Karpas-422 (cell line): ENCODE results near the gene IFT27. TPM values are rescaled to one million over a fixed set of nuclear protein-coding genes. Genes with fewer than 3 reads are reported as not detected.
A peak's percentile ranks its signal among the peaks of the same experiment; 100 is the strongest.

Experiments
- DNase-seq: peaks from one replicate; pipeline ENCODE4 v3.0.0-alpha.2; 2015
- H2AFZ ChIP-seq: fragments of 200-600 bp; sonication (generic); 2 replicates; pipeline ENCODE4 v1.6.1; 2014; ENCODE audit warnings: antibody characterized with exemption, low read length, mixed read lengths
- H3K27ac ChIP-seq: fragments of 200-600 bp; sonication (generic); 2 replicates; pipeline ENCODE4 v1.5.1; 2014; ENCODE audit warnings: mild to moderate bottlenecking, low read length, moderate library complexity
- H3K27me3 ChIP-seq: fragments of 200-600 bp; sonication (generic); 2 replicates; pipeline ENCODE4 v1.6.1; 2014; ENCODE audit warnings: low read length, mixed read lengths
- H3K36me3 ChIP-seq: fragments of 200-600 bp; sonication (generic); 2 replicates; pipeline ENCODE4 v1.6.1; 2014; ENCODE audit warnings: low read length, mixed read lengths; ENCODE audit not compliant: insufficient read depth
- H3K4me1 ChIP-seq: fragments of 200-600 bp; sonication (generic); 2 replicates; pipeline ENCODE4 v1.6.1; 2014; ENCODE audit warnings: mild to moderate bottlenecking, low read length, mixed read lengths
- H3K4me2 ChIP-seq: fragments of 200-600 bp; sonication (generic); 2 replicates; pipeline ENCODE4 v1.6.1; 2014; ENCODE audit warnings: low read length, low read depth, mild to moderate bottlenecking; ENCODE audit not compliant: poor library complexity, severe bottlenecking
- H3K4me3 ChIP-seq: fragments of 200-600 bp; sonication (generic); 2 replicates; pipeline ENCODE4 v1.5.1; 2014; ENCODE audit warnings: mild to moderate bottlenecking, antibody characterized with exemption, low read length, mixed read lengths
- H3K79me2 ChIP-seq: fragments of 200-600 bp; sonication (generic); 2 replicates; pipeline ENCODE4 v1.6.1; 2014; ENCODE audit warnings: mild to moderate bottlenecking, low read length, mixed read lengths
- H3K9ac ChIP-seq: fragments of 200-600 bp; sonication (generic); 2 replicates; pipeline ENCODE4 v1.6.0; 2014; ENCODE audit warnings: low read length
- H3K9me2 ChIP-seq: fragments of 200-600 bp; sonication (generic), shearing (Covaris generic); replicated peaks from 2 replicates; pipeline ENCODE4 v1.6.0; 2014; ENCODE audit warnings: mild to moderate bottlenecking, low read length, moderate library complexity; ENCODE audit not compliant: insufficient read depth
- H3K9me3 ChIP-seq: fragments of 300-700, 200-600 bp; sonication (generic); 2 replicates; pipeline ENCODE4 v1.6.1; 2014; ENCODE audit warnings: low read length, mixed read lengths
- H4K20me1 ChIP-seq: fragments of 200-600 bp; sonication (generic); 2 replicates; pipeline ENCODE4 v1.6.1; 2014; ENCODE audit warnings: mild to moderate bottlenecking, antibody characterized with exemption, low read length, low read depth; ENCODE audit not compliant: insufficient read depth
- total RNA-seq: library from RNA; depleted of rRNA; stranded (reverse); fragments of >200 nt; shearing (Covaris generic); gene quantifications from 2 replicates; pipeline ENCODE4 v1.2.3, GENCODE V29; 2014; ENCODE audit warnings: low replicate concordance

IFT27 gene
- total RNA-seq, 1 experiment from 2014 or later, result 10.9 TPM

GRCh38 chr22:36765131-36765942 lies 10.6 kb downstream of the IFT27 start:
- no peaks in the 10 kb centered on the region for H3K79me2 ChIP-seq
- H4K20me1 ChIP-seq, result no peaks in the 10 kb centered on the region

GRCh38 chr22:36764641-36765040 lies 11.3 kb downstream of the IFT27 start:
- Histone ChIP-seq H3K9ac (no peak overlapping the region), H3K4me1 (no peaks in the 10 kb centered on the region), H3K27ac (no peak overlapping the region), H3K36me3 (no peaks in the 10 kb centered on the region), H3K79me2 (no peaks in the 10 kb centered on the region), H3K4me3 (no peak overlapping the region), H3K27me3 (no peaks in the 10 kb centered on the region), H3K9me3 (no peaks in the 10 kb centered on the region), H4K20me1 (no peaks in the 10 kb centered on the region), H2AFZ (no peak overlapping the region), H3K4me2 (no peak overlapping the region), H3K9me2 (no peaks in the 10 kb centered on the region)
- no peak for DNase-seq

More at GRCh38 chr22:36765131-36765942, 10.6 kb downstream of the IFT27 start:
- Histone ChIP-seq H3K36me3 (no peaks in the 10 kb centered on the region), H3K9ac (no peak overlapping the region), H2AFZ (no peak overlapping the region), H3K9me2 (no peaks in the 10 kb centered on the region), H3K27ac (no peak overlapping the region), H3K27me3 (no peaks in the 10 kb centered on the region), H3K4me3 (no peak overlapping the region), H3K9me3 (no peaks in the 10 kb centered on the region), H3K4me2 (no peak overlapping the region), H3K4me1 (no peaks in the 10 kb centered on the region)
- DNase-seq, result peak; percentile 25

GRCh38 chr22:36764060-36764459 lies 11.9 kb downstream of the IFT27 start:
- H3K9me3 ChIP-seq, result no peaks in the 10 kb centered on the region
- H3K9ac ChIP-seq, result no peak overlapping the region
- no peaks in the 10 kb centered on the region for H3K36me3 ChIP-seq
- H3K4me2 ChIP-seq, result no peak overlapping the region
- H3K79me2 ChIP-seq, result no peaks in the 10 kb centered on the region
- H2AFZ ChIP-seq, result no peak overlapping the region
- H3K4me1 ChIP-seq, result no peaks in the 10 kb centered on the region
- H3K27ac ChIP-seq, result no peak overlapping the region
- no peaks in the 10 kb centered on the region for H3K27me3 ChIP-seq
- no peak for DNase-seq
- H3K4me3 ChIP-seq, result no peak overlapping the region
- no peaks in the 10 kb centered on the region for H3K9me2 ChIP-seq
- no peaks in the 10 kb centered on the region for H4K20me1 ChIP-seq

- H3K36me3 ChIP-seq, result no peaks in the 10 kb centered on the region
- H4K20me1 ChIP-seq, result no peaks in the 10 kb centered on the region
- no peak overlapping the region for H3K4me2 ChIP-seq
- H3K9me3 ChIP-seq, result no peaks in the 10 kb centered on the region
- no peak overlapping the region for H3K4me3 ChIP-seq
- no peaks in the 10 kb centered on the region for H3K9me2 ChIP-seq
- H3K9ac ChIP-seq, result no peak overlapping the region
- H3K4me1 ChIP-seq, result no peaks in the 10 kb centered on the region
- H3K27me3 ChIP-seq, result no peaks in the 10 kb centered on the region
- no peaks in the 10 kb centered on the region for H3K79me2 ChIP-seq
- DNase-seq, result no peak
- H3K27ac ChIP-seq, result no peak overlapping the region
- H2AFZ ChIP-seq, result no peak overlapping the region
These were observed 12.3 kb downstream of the IFT27 start for GRCh38 chr22:36763576-36763975.

GRCh38 chr22:36762687-36763260 lies 13.1 kb downstream of the IFT27 start:
- H3K9me3 ChIP-seq, result no peaks in the 10 kb centered on the region
- no peak overlapping the region for H3K9ac ChIP-seq
- no peaks in the 10 kb centered on the region for H3K4me1 ChIP-seq
- no peaks in the 10 kb centered on the region for H3K9me2 ChIP-seq
- H3K27ac ChIP-seq, result no peak overlapping the region
- H3K36me3 ChIP-seq, result no peaks in the 10 kb centered on the region
- DNase-seq, result peak; percentile 27
- no peak overlapping the region for H2AFZ ChIP-seq
- H3K4me2 ChIP-seq, result no peak overlapping the region
- no peaks in the 10 kb centered on the region for H3K79me2 ChIP-seq
- no peak overlapping the region for H3K4me3 ChIP-seq
- no peaks in the 10 kb centered on the region for H3K27me3 ChIP-seq
- H4K20me1 ChIP-seq, result no peaks in the 10 kb centered on the region

- DNase-seq, result peak; percentile 33
- H3K4me2 ChIP-seq, result no peak overlapping the region
- no peaks in the 10 kb centered on the region for H3K27me3 ChIP-seq
- no peak overlapping the region for H3K9ac ChIP-seq
- no peaks in the 10 kb centered on the region for H3K4me1 ChIP-seq
- no peak overlapping the region for H3K4me3 ChIP-seq
- H3K79me2 ChIP-seq, result no peaks in the 10 kb centered on the region
- no peaks in the 10 kb centered on the region for H4K20me1 ChIP-seq
- H3K27ac ChIP-seq, result no peak overlapping the region
- no peaks in the 10 kb centered on the region for H3K36me3 ChIP-seq
- H2AFZ ChIP-seq, result no peak overlapping the region
- H3K9me3 ChIP-seq, result no peaks in the 10 kb centered on the region
- no peaks in the 10 kb centered on the region for H3K9me2 ChIP-seq
These were observed 14.2 kb downstream of the IFT27 start for GRCh38 chr22:36761553-36762240.

- H3K27ac ChIP-seq, result no peak overlapping the region
- H4K20me1 ChIP-seq, result no peaks in the 10 kb centered on the region
- H3K4me2 ChIP-seq, result no peak overlapping the region
- no peaks in the 10 kb centered on the region for H3K79me2 ChIP-seq
- no peak overlapping the region for H2AFZ ChIP-seq
- DNase-seq, result no peak
- H3K4me1 ChIP-seq, result no peaks in the 10 kb centered on the region
- H3K4me3 ChIP-seq, result no peak overlapping the region
- H3K27me3 ChIP-seq, result no peaks in the 10 kb centered on the region
- H3K9ac ChIP-seq, result no peak overlapping the region
- no peaks in the 10 kb centered on the region for H3K36me3 ChIP-seq
- H3K9me3 ChIP-seq, result no peaks in the 10 kb centered on the region
- H3K9me2 ChIP-seq, result no peaks in the 10 kb centered on the region
These were observed 15.1 kb downstream of the IFT27 start for GRCh38 chr22:36760786-36761185.

GRCh38 chr22:36759481-36760159 lies 16.3 kb downstream of the IFT27 start:
- H3K4me2 ChIP-seq, result no peak overlapping the region
- no peaks in the 10 kb centered on the region for H4K20me1 ChIP-seq
- no peaks in the 10 kb centered on the region for H3K4me1 ChIP-seq
- no peak overlapping the region for H3K4me3 ChIP-seq
- H3K36me3 ChIP-seq, result no peaks in the 10 kb centered on the region
- H3K27ac ChIP-seq, result no peak overlapping the region
- H3K27me3 ChIP-seq, result no peaks in the 10 kb centered on the region
- no peaks in the 10 kb centered on the region for H3K79me2 ChIP-seq
- no peaks in the 10 kb centered on the region for H3K9me3 ChIP-seq
- H3K9ac ChIP-seq, result no peak overlapping the region
- no peak for DNase-seq
- no peak overlapping the region for H2AFZ ChIP-seq
- no peaks in the 10 kb centered on the region for H3K9me2 ChIP-seq
